H1 (cell line): Measurements from ENCODE around the gene KCNQ1.

Source experiments
- KDM5A ChIP-seq: fragments of 200-600 bp; IDR thresholded peaks from 2 replicates; pipeline ENCODE4 v1.7.1; 2012; ENCODE audit warnings: mild to moderate bottlenecking, low read length, inconsistent platforms, mixed read lengths
- NRF1 ChIP-seq: IDR thresholded peaks from 2 replicates; pipeline ENCODE4 v1.6.1; 2011; ENCODE audit warnings: mild to moderate bottlenecking, low read depth, low read length, improper control_type of control experiment
- POLR2AphosphoS5 ChIP-seq: IDR thresholded peaks from 2 replicates; pipeline ENCODE4 v1.6.1; 2011; ENCODE audit warnings: low read depth, low read length
- RAD21 ChIP-seq, 2 experiments: IDR thresholded peaks in 1 of 2; conservative IDR thresholded peaks in 1 of 2; 2 replicates each; pipeline ENCODE4 v1.6.1; 2011; ENCODE audit warnings: low read depth in 2 of 2, low read length in 2 of 2, improper control_type of control experiment in 1 of 2, inconsistent platforms in 1 of 2, mild to moderate bottlenecking in 1 of 2, moderate library complexity in 1 of 2
- RBBP5 ChIP-seq: IDR thresholded peaks from 2 replicates; pipeline ENCODE4 v1.7.1; 2012; ENCODE audit warnings: low read depth, mild to moderate bottlenecking, inconsistent platforms, low read length, moderate library complexity, borderline replicate concordance
- TAF1 ChIP-seq: IDR thresholded peaks from 2 replicates; pipeline ENCODE4 v1.6.1; 2011; ENCODE audit warnings: mild to moderate bottlenecking, low read depth, low read length
- TF ChIP-seq, protein P1 (sequence below), 3 experiments: IDR thresholded peaks; 1 replicate in 2 of 3; 2 replicates in 1 of 3; pipeline versions ENCODE4 v1.5.1 to v1.6.1; 2011; ENCODE audit warnings: low read length in 3 of 3, mild to moderate bottlenecking in 3 of 3, inconsistent platforms in 2 of 3, low read depth in 1 of 3, moderate library complexity in 1 of 3; ENCODE audit not compliant: insufficient read depth in 1 of 3; ENCODE audit errors: control extremely low read depth in 1 of 3

DNA sequence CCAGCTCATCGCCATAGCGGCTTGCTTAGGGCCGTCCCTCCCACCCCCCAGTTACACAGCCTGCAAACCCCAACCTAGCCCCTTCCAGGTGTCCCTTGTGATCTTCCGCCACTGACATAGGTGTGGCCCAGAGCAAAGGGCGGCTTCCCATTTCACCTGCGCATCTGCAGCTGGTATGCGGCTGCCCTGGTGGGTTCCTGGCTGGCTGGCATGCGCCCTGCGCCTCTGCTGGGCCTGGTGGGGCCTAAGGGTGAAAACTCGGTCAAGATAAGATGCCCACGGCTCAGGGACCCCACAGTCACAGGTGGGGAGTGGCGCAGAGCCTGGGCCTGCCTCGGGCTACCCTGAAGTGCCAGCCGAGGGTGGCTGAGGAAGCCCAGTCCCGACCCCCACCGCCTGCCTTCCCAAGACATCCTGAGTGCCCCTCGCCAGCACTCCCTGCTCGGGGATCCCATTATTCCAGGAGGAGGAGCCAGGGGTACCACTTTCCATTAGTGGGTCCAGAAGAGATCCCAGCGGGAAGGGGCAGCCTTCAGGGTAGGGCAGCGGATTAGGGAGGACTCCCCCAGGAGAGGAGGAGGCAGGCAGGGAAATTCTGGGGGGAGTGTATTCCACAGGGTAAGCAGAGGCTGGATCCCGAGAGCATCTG is 291.9 kb downstream of the KCNQ1 start:
- TF ChIP-seq RAD21 (IDR thresholded peaks at IDR 0.05 in 1 of 2, conservative IDR thresholded peaks at IDR 0.05 in 1 of 2; ENCODE audit: low read depth in 2 of 2, low read length in 2 of 2), result no peak
- TF ChIP-seq POLR2AphosphoS5, result no peak
- TF ChIP-seq RBBP5, result no peak
- TF ChIP-seq, protein P1, sequence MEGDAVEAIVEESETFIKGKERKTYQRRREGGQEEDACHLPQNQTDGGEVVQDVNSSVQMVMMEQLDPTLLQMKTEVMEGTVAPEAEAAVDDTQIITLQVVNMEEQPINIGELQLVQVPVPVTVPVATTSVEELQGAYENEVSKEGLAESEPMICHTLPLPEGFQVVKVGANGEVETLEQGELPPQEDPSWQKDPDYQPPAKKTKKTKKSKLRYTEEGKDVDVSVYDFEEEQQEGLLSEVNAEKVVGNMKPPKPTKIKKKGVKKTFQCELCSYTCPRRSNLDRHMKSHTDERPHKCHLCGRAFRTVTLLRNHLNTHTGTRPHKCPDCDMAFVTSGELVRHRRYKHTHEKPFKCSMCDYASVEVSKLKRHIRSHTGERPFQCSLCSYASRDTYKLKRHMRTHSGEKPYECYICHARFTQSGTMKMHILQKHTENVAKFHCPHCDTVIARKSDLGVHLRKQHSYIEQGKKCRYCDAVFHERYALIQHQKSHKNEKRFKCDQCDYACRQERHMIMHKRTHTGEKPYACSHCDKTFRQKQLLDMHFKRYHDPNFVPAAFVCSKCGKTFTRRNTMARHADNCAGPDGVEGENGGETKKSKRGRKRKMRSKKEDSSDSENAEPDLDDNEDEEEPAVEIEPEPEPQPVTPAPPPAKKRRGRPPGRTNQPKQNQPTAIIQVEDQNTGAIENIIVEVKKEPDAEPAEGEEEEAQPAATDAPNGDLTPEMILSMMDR (IDR thresholded peaks at IDR 0.05; ENCODE audit: control extremely low read depth in 1 of 3, insufficient read depth in 1 of 3, low read depth in 1 of 3, low read length in 3 of 3), result no peak
- TF ChIP-seq NRF1, result no peak
- TF ChIP-seq KDM5A, result no peak
- TF ChIP-seq TAF1, result no peak
